ENCODE data around the gene DLG2.
A peak's percentile ranks its signal among the peaks of the same experiment; 100 is the strongest.
"Not testable (repeated sequence)": the region's sequence is repeated elsewhere in the genome, so short reads cannot be mapped to it uniquely, and the experiment has no call there.

Gene DLG2

GRCh38 chr11:85661972-85662664, 35.0 kb upstream of the DLG2 start:
- Histone ChIP-seq H4K20me1 (ENCODE audit: insufficient read depth, low read length) (peaks cover 10% of the 10 kb centered on the region; the same call in 1 of the 2 replicates), H3K27me3 (ENCODE audit: insufficient read depth, low read length) (no peaks in the 10 kb centered on the region), H3K4me3 (ENCODE audit: low read depth, low read length, poor library complexity, severe bottlenecking) (peak overlapping the region; percentile 88), H3K4me2 (ENCODE audit: low read length) (peak overlapping the region; percentile 88), H3K4me1 (ENCODE audit: insufficient read depth, low read length, severe bottlenecking) (peaks cover 46% of the 10 kb centered on the region), H3K9ac (ENCODE audit: low read length) (peak overlapping the region; percentile 96), H3K79me2 (ENCODE audit: insufficient read depth, low read length) (peaks cover 64% of the 10 kb centered on the region), H3K9me3 (ENCODE audit: low read length) (no peaks in the 10 kb centered on the region), H2AFZ (ENCODE audit: low read length) (no peak overlapping the region), H3K27ac (ENCODE audit: low read depth, low read length, poor library complexity, severe bottlenecking) (no peak overlapping the region), H3K9me2 (ENCODE audit: low read depth, low read length) (no peaks in the 10 kb centered on the region), H3F3A (ENCODE audit: insufficient read depth, low read length) (no peaks in the 10 kb centered on the region), H3K36me3 (ENCODE audit: insufficient read depth, low read length) (peaks cover 65% of the 10 kb centered on the region)
- TF ChIP-seq EZH2 (IDR thresholded peaks at IDR 0.05; ENCODE audit: borderline replicate concordance, low read length), result no peak

DNA sequence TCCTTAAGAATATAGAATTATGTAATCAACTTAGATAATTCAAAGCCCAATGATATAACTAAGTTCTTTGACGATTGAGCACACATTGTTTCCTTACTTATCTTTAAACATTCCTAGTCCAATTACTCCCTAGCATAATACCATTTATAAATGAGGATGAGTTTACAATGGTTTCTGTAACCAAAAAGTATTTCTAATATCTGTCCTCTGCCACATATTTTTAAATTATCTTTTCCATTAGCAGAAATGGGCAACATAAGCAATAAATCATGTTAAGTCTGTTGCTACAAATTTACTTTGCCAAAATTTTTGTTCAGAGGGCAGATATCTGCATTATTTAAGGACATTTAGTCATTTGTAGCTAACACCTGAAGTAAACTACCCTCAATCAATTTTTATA, 31.0 kb upstream of the DLG2 start:
- Histone ChIP-seq H3K27me3 (ENCODE audit: insufficient read depth, low read length) (no peaks in the 10 kb centered on the region), H3F3A (ENCODE audit: insufficient read depth, low read length) (no peaks in the 10 kb centered on the region; the same call in 1 of the 2 replicates), H3K4me3 (ENCODE audit: low read depth, low read length, poor library complexity, severe bottlenecking) (no peak overlapping the region), H3K36me3 (ENCODE audit: insufficient read depth, low read length) (peaks cover 93% of the 10 kb centered on the region), H3K9me3 (ENCODE audit: low read length) (no peaks in the 10 kb centered on the region), H3K9ac (ENCODE audit: low read length) (no peak overlapping the region), H4K20me1 (ENCODE audit: insufficient read depth, low read length) (peaks cover 10% of the 10 kb centered on the region; the same call in 1 of the 2 replicates), H3K4me2 (ENCODE audit: low read length) (no peak overlapping the region), H3K79me2 (ENCODE audit: insufficient read depth, low read length) (peaks cover 53% of the 10 kb centered on the region), H3K4me1 (ENCODE audit: insufficient read depth, low read length, severe bottlenecking) (peaks cover 37% of the 10 kb centered on the region), H3K27ac (ENCODE audit: low read depth, low read length, poor library complexity, severe bottlenecking) (no peak overlapping the region), H3K9me2 (ENCODE audit: low read depth, low read length) (no peaks in the 10 kb centered on the region), H2AFZ (ENCODE audit: low read length) (no peak overlapping the region)
- TF ChIP-seq EZH2 (IDR thresholded peaks at IDR 0.05; ENCODE audit: borderline replicate concordance, low read length), result no peak
- TF ChIP-seq, protein P1, sequence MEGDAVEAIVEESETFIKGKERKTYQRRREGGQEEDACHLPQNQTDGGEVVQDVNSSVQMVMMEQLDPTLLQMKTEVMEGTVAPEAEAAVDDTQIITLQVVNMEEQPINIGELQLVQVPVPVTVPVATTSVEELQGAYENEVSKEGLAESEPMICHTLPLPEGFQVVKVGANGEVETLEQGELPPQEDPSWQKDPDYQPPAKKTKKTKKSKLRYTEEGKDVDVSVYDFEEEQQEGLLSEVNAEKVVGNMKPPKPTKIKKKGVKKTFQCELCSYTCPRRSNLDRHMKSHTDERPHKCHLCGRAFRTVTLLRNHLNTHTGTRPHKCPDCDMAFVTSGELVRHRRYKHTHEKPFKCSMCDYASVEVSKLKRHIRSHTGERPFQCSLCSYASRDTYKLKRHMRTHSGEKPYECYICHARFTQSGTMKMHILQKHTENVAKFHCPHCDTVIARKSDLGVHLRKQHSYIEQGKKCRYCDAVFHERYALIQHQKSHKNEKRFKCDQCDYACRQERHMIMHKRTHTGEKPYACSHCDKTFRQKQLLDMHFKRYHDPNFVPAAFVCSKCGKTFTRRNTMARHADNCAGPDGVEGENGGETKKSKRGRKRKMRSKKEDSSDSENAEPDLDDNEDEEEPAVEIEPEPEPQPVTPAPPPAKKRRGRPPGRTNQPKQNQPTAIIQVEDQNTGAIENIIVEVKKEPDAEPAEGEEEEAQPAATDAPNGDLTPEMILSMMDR (IDR thresholded peaks at IDR 0.05; ENCODE audit: low read length), result no peak

DNA sequence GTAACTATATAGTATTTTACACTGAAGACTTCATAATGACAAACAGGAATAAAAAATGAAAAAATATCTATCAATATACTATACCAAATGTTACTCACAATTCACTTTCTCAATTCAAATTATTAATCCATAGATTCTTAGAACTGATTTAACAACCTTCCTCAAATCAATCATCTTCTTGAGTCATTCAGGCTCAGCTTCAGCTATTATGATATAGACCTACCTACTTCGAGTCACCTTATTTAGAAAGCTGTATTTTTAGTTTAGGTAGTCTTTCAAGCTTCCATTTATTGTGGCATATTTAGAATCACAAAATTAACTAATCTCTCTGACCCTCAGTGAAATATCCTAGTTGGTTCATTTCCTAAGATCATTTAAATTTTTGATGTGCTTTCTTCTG, 29.6 kb upstream of the DLG2 start:
- H3K9ac ChIP-seq (ENCODE audit: low read length), result no peak overlapping the region
- peaks cover 89% of the 10 kb centered on the region for H3K36me3 ChIP-seq (ENCODE audit: insufficient read depth, low read length)
- H3K4me1 ChIP-seq (ENCODE audit: insufficient read depth, low read length, severe bottlenecking), result peaks cover 29% of the 10 kb centered on the region
- no peaks in the 10 kb centered on the region for H3K9me3 ChIP-seq (ENCODE audit: low read length)
- H3K27me3 ChIP-seq (ENCODE audit: insufficient read depth, low read length), result no peaks in the 10 kb centered on the region
- no peak for TF ChIP-seq EZH2 (IDR thresholded peaks at IDR 0.05; ENCODE audit: borderline replicate concordance, low read length)
- TF ChIP-seq, protein P1 (IDR thresholded peaks at IDR 0.05; ENCODE audit: low read length), result no peak
- H3K27ac ChIP-seq (ENCODE audit: low read depth, low read length, poor library complexity, severe bottlenecking), result no peak overlapping the region
- H3K79me2 ChIP-seq (ENCODE audit: insufficient read depth, low read length), result peaks cover 39% of the 10 kb centered on the region
- H3K4me2 ChIP-seq (ENCODE audit: low read length), result no peak overlapping the region
- no peak overlapping the region for H3K4me3 ChIP-seq (ENCODE audit: low read depth, low read length, poor library complexity, severe bottlenecking)
- no peaks in the 10 kb centered on the region for H3K9me2 ChIP-seq (ENCODE audit: low read depth, low read length)
- H2AFZ ChIP-seq (ENCODE audit: low read length), result no peak overlapping the region
- H3F3A ChIP-seq (ENCODE audit: insufficient read depth, low read length), result peaks cover 3% of the 10 kb centered on the region; the same call in 1 of the 2 replicates
- 0 out of 2 replicates have a peak, but pooled peaks cover 6% of the 10 kb centered on the region for H4K20me1 ChIP-seq (ENCODE audit: insufficient read depth, low read length)

- peaks cover 78% of the 10 kb centered on the region for H3K36me3 ChIP-seq (ENCODE audit: insufficient read depth, low read length)
- peaks cover 11% of the 10 kb centered on the region for H3K4me1 ChIP-seq (ENCODE audit: insufficient read depth, low read length, severe bottlenecking)
- H3K27ac ChIP-seq (ENCODE audit: low read depth, low read length, poor library complexity, severe bottlenecking); H3F3A ChIP-seq (ENCODE audit: insufficient read depth, low read length); H3K9ac ChIP-seq (ENCODE audit: low read length); H3K27me3 ChIP-seq (ENCODE audit: insufficient read depth, low read length); H4K20me1 ChIP-seq (ENCODE audit: insufficient read depth, low read length); H2AFZ ChIP-seq (ENCODE audit: low read length); H3K9me3 ChIP-seq (ENCODE audit: low read length); H3K4me2 ChIP-seq (ENCODE audit: low read length); H3K9me2 ChIP-seq (ENCODE audit: low read depth, low read length); H3K4me3 ChIP-seq (ENCODE audit: low read depth, low read length, poor library complexity, severe bottlenecking): not testable (repeated sequence)
- peaks cover 15% of the 10 kb centered on the region for H3K79me2 ChIP-seq (ENCODE audit: insufficient read depth, low read length)
Observed at GRCh38 chr11:85654343-85654742, 27.2 kb upstream of the DLG2 start.

Measured in OCI-LY1 (cell line).